DND-41 (cell line): ENCODE data around the gene TMCC1.

Experiments used
- CTCF ChIP-seq: IDR thresholded peaks from 2 replicates; pipeline ENCODE4 v1.5.1; 2012; ENCODE audit warnings: borderline replicate concordance, low read length, moderate library complexity, mild to moderate bottlenecking; ENCODE audit not compliant: poor library complexity, severe bottlenecking; ENCODE audit errors: extremely low read depth
- EZH2 ChIP-seq: IDR thresholded peaks from 3 replicates; pipeline ENCODE4 v1.6.1; 2012; ENCODE audit warnings: borderline replicate concordance, low read depth, mild to moderate bottlenecking, moderate library complexity, low read length, inconsistent platforms; ENCODE audit not compliant: severe bottlenecking

- TF ChIP-seq CTCF (peak; percentile 71), EZH2 (no peak)
Observed at GRCh38 chr3:129824926-129825541, 68.5 kb downstream of the TMCC1 start.
